Epithelial cell of esophagus (primary cell): Measurements from ENCODE around the gene LCLAT1.

ENCODE experiments used
- DNase-seq: peaks from one replicate; pipeline ENCODE4 v3.0.0; 2010; ENCODE audit warnings: low read depth
- H3K4me3 ChIP-seq: 2 replicates; pipeline ENCODE4 v1.5.1; 2011; ENCODE audit warnings: mild to moderate bottlenecking, low read length, control low read depth
- CTCF ChIP-seq: IDR thresholded peaks from 2 replicates; pipeline ENCODE4 v1.5.1; 2011; ENCODE audit warnings: low read depth, mild to moderate bottlenecking, low read length, control low read depth, inconsistent platforms; ENCODE audit not compliant: insufficient read depth; ENCODE audit errors: missing control alignments

The LCLAT1 gene

DNA sequence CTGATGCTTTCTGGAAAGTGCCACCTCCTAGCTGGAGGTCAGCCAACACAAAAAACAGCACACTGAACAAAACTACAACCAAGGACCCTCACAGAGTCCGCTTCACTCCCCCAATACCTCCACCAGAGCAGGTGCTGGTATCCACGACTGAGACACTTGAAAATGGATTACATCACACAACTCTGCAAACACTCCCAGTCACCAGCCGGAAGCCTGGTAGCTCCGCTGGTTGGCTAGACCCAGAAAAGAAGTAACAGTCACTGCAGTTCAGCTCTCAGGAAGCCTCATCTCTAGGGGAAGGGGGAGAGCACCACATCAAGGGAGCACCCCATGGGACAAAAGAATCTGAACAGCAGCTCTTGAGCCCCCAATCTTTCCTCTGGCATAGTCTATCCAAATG, 175.4 kb downstream of the LCLAT1 start:
- DNase-seq: no peak
- no peak overlapping the region for H3K4me3 ChIP-seq
- TF ChIP-seq CTCF: no peak

- H3K4me3 ChIP-seq: no peak overlapping the region
- no peak for TF ChIP-seq CTCF
- no peak for DNase-seq
Measured at GRCh38 chr2:30625276-30625675, 178.2 kb downstream of the LCLAT1 start.

GRCh38 chr2:30625701-30626100, 178.7 kb downstream of the LCLAT1 start:
- DNase-seq: no peak
- no peak overlapping the region for H3K4me3 ChIP-seq
- no peak for TF ChIP-seq CTCF

- no peak for TF ChIP-seq CTCF
- no peak for DNase-seq
- no peak overlapping the region for H3K4me3 ChIP-seq
Measured at GRCh38 chr2:30626397-30626796, 179.4 kb downstream of the LCLAT1 start.

- no peak for DNase-seq
- no peak overlapping the region for H3K4me3 ChIP-seq
- TF ChIP-seq CTCF: no peak
Measured at GRCh38 chr2:30627151-30627550, 180.1 kb downstream of the LCLAT1 start.

- DNase-seq: peak; percentile 31
- H3K4me3 ChIP-seq: no peak overlapping the region
- TF ChIP-seq CTCF: no peak
Measured at GRCh38 chr2:30628341-30628740, 181.3 kb downstream of the LCLAT1 start.

GRCh38 chr2:30629866-30630265, 182.8 kb downstream of the LCLAT1 start:
- H3K4me3 ChIP-seq: no peak overlapping the region
- peak; percentile 38 for DNase-seq
- no peak for TF ChIP-seq CTCF
